GM12891 (cell line): Measurements from ENCODE around the gene USF3.

Experiments used
- PAX5 ChIP-seq: IDR thresholded peaks from 2 replicates; pipeline ENCODE4 v1.6.1; 2011; ENCODE audit warnings: low read length, moderate library complexity, mild to moderate bottlenecking; ENCODE audit not compliant: insufficient read depth, severe bottlenecking
- POLR2A ChIP-seq: IDR thresholded peaks from 2 replicates; pipeline ENCODE4 v1.6.1; 2011; ENCODE audit warnings: low read depth, low read length, control low read depth

- no peak for TF ChIP-seq POLR2A
- TF ChIP-seq PAX5 = no peak
Measured at GRCh38 chr3:113630956-113631542, 65.4 kb downstream of the USF3 start.
